ENCODE measurements around the gene POMGNT2.

Gene POMGNT2

DNA sequence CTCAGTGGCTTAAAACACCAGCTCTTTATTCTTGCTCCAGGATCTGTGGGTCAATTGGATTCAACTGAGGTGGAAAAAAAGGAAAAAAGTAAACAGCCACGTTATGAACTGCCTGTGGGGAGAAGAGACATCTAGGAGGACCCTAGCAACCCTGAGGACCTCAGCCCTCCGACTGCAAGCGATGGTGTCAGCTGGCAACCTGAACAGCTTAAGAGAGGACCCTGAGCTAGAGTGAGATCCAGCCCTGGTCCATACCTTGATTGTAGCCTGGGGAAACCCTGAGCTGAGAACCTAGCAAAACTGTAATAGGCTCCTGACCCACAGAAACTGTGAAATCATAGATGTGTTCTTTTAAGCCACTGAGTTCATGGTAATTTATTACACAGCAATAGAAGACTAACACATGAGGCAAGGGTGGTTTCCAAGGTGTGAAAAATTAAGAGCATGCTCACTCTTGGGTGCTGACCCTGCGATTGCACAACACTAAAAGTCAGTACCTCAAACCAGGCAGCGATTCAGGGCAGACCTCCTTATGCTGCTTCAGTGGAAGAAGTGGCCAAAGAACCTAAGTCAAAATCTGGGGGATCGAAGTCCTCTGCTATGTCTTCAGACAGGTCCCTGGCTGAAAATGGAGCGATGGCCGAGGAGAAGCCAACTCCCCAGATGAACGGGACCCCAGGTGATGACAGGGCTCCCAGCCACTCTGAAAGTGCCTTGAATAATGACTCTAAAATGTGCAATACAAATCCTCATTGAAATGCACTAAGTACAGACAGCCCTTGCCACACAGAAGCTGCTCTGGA lies 69.1 kb downstream of the POMGNT2 start:
- CTCF ChIA-PET = no interaction called here
- Histone ChIP-seq H3K36me3 (ENCODE audit: control insufficient read depth in 2 of 2, insufficient read depth in 1 of 2, low read length in 2 of 2) (no peaks in the 10 kb centered on the region), H3K9me3 (ENCODE audit: control insufficient read depth, insufficient read depth, low read depth, low read length) (no peaks in the 10 kb centered on the region), H3K27ac (ENCODE audit: extremely low read depth, low read depth, low read length) (no peak overlapping the region), H3K4me1 (ENCODE audit: control insufficient read depth, insufficient read depth, low read length) (no peaks in the 10 kb centered on the region), H3K4me3 (ENCODE audit: low read depth, low read length) (no peak overlapping the region)
- TF ChIP-seq TRIM28 (IDR thresholded peaks at IDR 0.05; ENCODE audit: borderline replicate concordance, low read length) (no peak), ZNF747 (tag by site-specific recombination; IDR thresholded peaks at IDR 0.05) (no peak), ZNF626 (tag by site-specific recombination; IDR thresholded peaks at IDR 0.05) (no peak), ZNF132 (tag by site-specific recombination; IDR thresholded peaks at IDR 0.05; ENCODE audit: borderline replicate concordance) (no peak), KLF8 (tag by site-specific recombination; IDR thresholded peaks at IDR 0.05) (no peak), ZNF501 (tag by site-specific recombination; IDR thresholded peaks at IDR 0.05) (no peak), ZNF529 (tag by site-specific recombination; IDR thresholded peaks at IDR 0.05; ENCODE audit: insufficient replicate concordance) (no peak), ZNF837 (tag by site-specific recombination; IDR thresholded peaks at IDR 0.05) (no peak), ZNF785 (tag by site-specific recombination; IDR thresholded peaks at IDR 0.05) (no peak)
- TF ChIP-seq, protein P1, sequence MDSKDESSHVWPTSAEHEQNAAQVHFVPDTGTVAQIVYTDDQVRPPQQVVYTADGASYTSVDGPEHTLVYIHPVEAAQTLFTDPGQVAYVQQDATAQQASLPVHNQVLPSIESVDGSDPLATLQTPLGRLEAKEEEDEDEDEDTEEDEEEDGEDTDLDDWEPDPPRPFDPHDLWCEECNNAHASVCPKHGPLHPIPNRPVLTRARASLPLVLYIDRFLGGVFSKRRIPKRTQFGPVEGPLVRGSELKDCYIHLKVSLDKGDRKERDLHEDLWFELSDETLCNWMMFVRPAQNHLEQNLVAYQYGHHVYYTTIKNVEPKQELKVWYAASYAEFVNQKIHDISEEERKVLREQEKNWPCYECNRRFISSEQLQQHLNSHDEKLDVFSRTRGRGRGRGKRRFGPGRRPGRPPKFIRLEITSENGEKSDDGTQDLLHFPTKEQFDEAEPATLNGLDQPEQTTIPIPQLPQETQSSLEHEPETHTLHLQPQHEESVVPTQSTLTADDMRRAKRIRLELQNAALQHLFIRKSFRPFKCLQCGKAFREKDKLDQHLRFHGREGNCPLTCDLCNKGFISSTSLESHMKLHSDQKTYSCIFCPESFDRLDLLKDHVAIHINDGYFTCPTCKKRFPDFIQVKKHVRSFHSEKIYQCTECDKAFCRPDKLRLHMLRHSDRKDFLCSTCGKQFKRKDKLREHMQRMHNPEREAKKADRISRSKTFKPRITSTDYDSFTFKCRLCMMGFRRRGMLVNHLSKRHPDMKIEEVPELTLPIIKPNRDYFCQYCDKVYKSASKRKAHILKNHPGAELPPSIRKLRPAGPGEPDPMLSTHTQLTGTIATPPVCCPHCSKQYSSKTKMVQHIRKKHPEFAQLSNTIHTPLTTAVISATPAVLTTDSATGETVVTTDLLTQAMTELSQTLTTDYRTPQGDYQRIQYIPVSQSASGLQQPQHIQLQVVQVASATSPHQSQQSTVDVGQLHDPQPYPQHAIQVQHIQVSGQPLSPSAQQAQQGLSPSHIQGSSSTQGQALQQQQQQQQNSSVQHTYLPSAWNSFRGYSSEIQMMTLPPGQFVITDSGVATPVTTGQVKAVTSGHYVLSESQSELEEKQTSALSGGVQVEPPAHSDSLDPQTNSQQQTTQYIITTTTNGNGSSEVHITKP (tag by site-specific recombination; IDR thresholded peaks at IDR 0.05) = no peak
- POLR2A ChIA-PET = no interaction called here

- TF ChIP-seq YY1 (tag by site-specific recombination; IDR thresholded peaks at IDR 0.05) (no peak), ZSCAN18 (tag by site-specific recombination; IDR thresholded peaks at IDR 0.05) (no peak), ZNF561 (tag by site-specific recombination; IDR thresholded peaks at IDR 0.05; ENCODE audit: borderline replicate concordance) (no peak), ZNF292 (tag by site-specific recombination; IDR thresholded peaks at IDR 0.05; ENCODE audit: borderline replicate concordance, low read depth) (no peak), KLF10 (tag by site-specific recombination; IDR thresholded peaks at IDR 0.05) (no peak), REPIN1 (tag by site-specific recombination; IDR thresholded peaks at IDR 0.05; ENCODE audit: low read depth) (no peak), KLF1 (tag by site-specific recombination; IDR thresholded peaks at IDR 0.05) (no peak), ZNF169 (tag by site-specific recombination; IDR thresholded peaks at IDR 0.05) (no peak), GLI4 (tag by site-specific recombination; IDR thresholded peaks at IDR 0.05) (no peak), KLF16 (tag by site-specific recombination; IDR thresholded peaks at IDR 0.05) (no peak)
- CTCF ChIA-PET = no interaction called here
- Histone ChIP-seq H3K9me3 (ENCODE audit: control insufficient read depth, insufficient read depth, low read depth, low read length) (no peaks in the 10 kb centered on the region), H3K36me3 (ENCODE audit: control insufficient read depth in 2 of 2, insufficient read depth in 1 of 2, low read length in 2 of 2) (no peaks in the 10 kb centered on the region), H3K4me1 (ENCODE audit: control insufficient read depth, insufficient read depth, low read length) (no peaks in the 10 kb centered on the region), H3K27ac (ENCODE audit: extremely low read depth, low read depth, low read length) (no peak overlapping the region), H3K4me3 (ENCODE audit: low read depth, low read length) (no peak overlapping the region)
- POLR2A ChIA-PET = no interaction called here
Measured at GRCh38 chr3:43035801-43036365, 70.0 kb downstream of the POMGNT2 start.
